Inferior parietal cortex (tissue), 1 donor: Measurements from ENCODE around the gene FYB1.
"Not testable (repeated sequence)": the region's sequence is repeated elsewhere in the genome, so short reads cannot be mapped to it uniquely, and the experiment has no call there.

Experiments used
- DNase-seq: peaks from one replicate; pipeline ENCODE4 v3.0.0-alpha.2; 2016; ENCODE audit errors: extremely low spot score

FYB1 gene

GRCh38 chr5:39226100-39226451 is 6.7 kb upstream of the FYB1 start:
- no peak for DNase-seq

- DNase-seq = no peak
Observed at GRCh38 chr5:39225405-39226099, 6.2 kb upstream of the FYB1 start.

GRCh38 chr5:39224196-39224761 is 4.9 kb upstream of the FYB1 start:
- DNase-seq = peak; percentile 13

GRCh38 chr5:39223565-39224156 is 4.3 kb upstream of the FYB1 start:
- DNase-seq = no peak

GRCh38 chr5:39221671-39222070 is 2.3 kb upstream of the FYB1 start:
- DNase-seq = not testable (repeated sequence)

- DNase-seq = no peak
Observed at GRCh38 chr5:39220280-39221030, 1.1 kb upstream of the FYB1 start.

- peak; percentile 57 for DNase-seq
Observed at GRCh38 chr5:39218482-39219402, 621 bp downstream of the FYB1 start.

- DNase-seq = peak; percentile 89
Observed at GRCh38 chr5:39217365-39218281, 1.7 kb downstream of the FYB1 start.

- no peak for DNase-seq
Observed at GRCh38 chr5:39216631-39217030, 2.7 kb downstream of the FYB1 start.

GRCh38 chr5:39215857-39216256 is 3.5 kb downstream of the FYB1 start:
- no peak for DNase-seq

- no peak for DNase-seq
Observed at GRCh38 chr5:39214912-39215709, 4.3 kb downstream of the FYB1 start.

- no peak for DNase-seq
Observed at GRCh38 chr5:39213447-39214207, 5.7 kb downstream of the FYB1 start.

- DNase-seq = no peak
Observed at GRCh38 chr5:39211773-39212172, 7.6 kb downstream of the FYB1 start.

- DNase-seq = no peak
Observed at GRCh38 chr5:39209924-39210323, 9.4 kb downstream of the FYB1 start.

- DNase-seq = no peak
Observed at GRCh38 chr5:39208471-39208870, 10.9 kb downstream of the FYB1 start.

- no peak for DNase-seq
Observed at GRCh38 chr5:39207345-39208045, 11.9 kb downstream of the FYB1 start.

GRCh38 chr5:39206630-39207321 is 12.6 kb downstream of the FYB1 start:
- DNase-seq = no peak

GRCh38 chr5:39205550-39205949 is 13.8 kb downstream of the FYB1 start:
- no peak for DNase-seq
